ENCODE data around the gene XRCC6. TPM values are rescaled to one million over a fixed set of nuclear protein-coding genes. Genes with fewer than 3 reads are reported as not detected.

Gene XRCC6
- total RNA-seq, 1 experiment from 2014 or later, result 474 TPM

- TF ChIP-seq PRDM15 (CRISPR knock-in tag; IDR thresholded peaks at IDR 0.05) (no peak), E2F5 (CRISPR knock-in tag; IDR thresholded peaks at IDR 0.05) (no peak), ZNF219 (CRISPR knock-in tag; IDR thresholded peaks at IDR 0.05; ENCODE audit: borderline replicate concordance) (no peak), MXD4 (CRISPR knock-in tag; IDR thresholded peaks at IDR 0.05; ENCODE audit: borderline replicate concordance) (no peak), ATF2 (CRISPR knock-in tag; IDR thresholded peaks at IDR 0.05; ENCODE audit: borderline replicate concordance, low read depth) (no peak), ZNF396 (CRISPR knock-in tag; IDR thresholded peaks at IDR 0.05; ENCODE audit: borderline replicate concordance) (no peak), CTCF (IDR thresholded peaks at IDR 0.05) (peak; percentile 99), NFYB (CRISPR knock-in tag; conservative IDR thresholded peaks at IDR 0.05; ENCODE audit: low read depth) (no peak), ZSCAN18 (CRISPR knock-in tag; IDR thresholded peaks at IDR 0.05) (no peak), GTF2I (CRISPR knock-in tag; conservative IDR thresholded peaks at IDR 0.05) (no peak), ZBTB21 (CRISPR knock-in tag; IDR thresholded peaks at IDR 0.05; ENCODE audit: borderline replicate concordance) (no peak), PREB (CRISPR knock-in tag; IDR thresholded peaks at IDR 0.05; ENCODE audit: borderline replicate concordance) (no peak), ZNF512 (CRISPR knock-in tag; IDR thresholded peaks at IDR 0.05; ENCODE audit: borderline replicate concordance) (no peak), AFF4 (CRISPR knock-in tag; IDR thresholded peaks at IDR 0.05; ENCODE audit: borderline replicate concordance) (no peak), MYBL2 (CRISPR knock-in tag; IDR thresholded peaks at IDR 0.05) (no peak), SOX15 (CRISPR knock-in tag; IDR thresholded peaks at IDR 0.05) (no peak), JAZF1 (CRISPR knock-in tag; IDR thresholded peaks at IDR 0.05) (no peak), ZNF423 (CRISPR knock-in tag; IDR thresholded peaks at IDR 0.05) (peak; percentile 76), TEAD1 (CRISPR knock-in tag; IDR thresholded peaks at IDR 0.05) (peak; percentile 89; the same call in 1 of the 2 replicates), ZMAT4 (CRISPR knock-in tag; IDR thresholded peaks at IDR 0.05) (no peak), ZNF416 (CRISPR knock-in tag; IDR thresholded peaks at IDR 0.05) (no peak), CREB1 (CRISPR knock-in tag; IDR thresholded peaks at IDR 0.05) (no peak)
Measured at GRCh38 chr22:41697126-41697775, 76.2 kb downstream of the XRCC6 start (continued).
